Gastroesophageal sphincter (tissue), 3 donors: ENCODE measurements around the gene NADK.

Experiments used
- CTCF ChIP-seq, 4 experiments: fragments of 200-600 bp in 2 of 4; fragments of 450-650 bp in 2 of 4; sonication (generic) in 1 of 4; IDR thresholded peaks; one replicate each; pipeline ENCODE4 v1.5.1; 2017 to 2019; ENCODE audit warnings: antibody characterized with exemption in 4 of 4, mild to moderate bottlenecking in 2 of 4, moderate library complexity in 2 of 4
- EP300 ChIP-seq: sonication (generic); formaldehyde crosslinking; IDR thresholded peaks from one replicate; pipeline ENCODE4 v1.6.1; 2017; ENCODE audit warnings: antibody characterized with exemption, mild to moderate bottlenecking
- POLR2A ChIP-seq, 2 donors: fragments of 450-650 bp; IDR thresholded peaks; one replicate each; pipeline ENCODE4 v1.6.1; 2017; ENCODE audit warnings: antibody characterized with exemption in 2 of 2, mild to moderate bottlenecking in 2 of 2, moderate library complexity in 1 of 2
- POLR2AphosphoS5 ChIP-seq: sonication (generic); formaldehyde crosslinking; IDR thresholded peaks from one replicate; pipeline ENCODE4 v1.6.1; 2017; ENCODE audit warnings: antibody characterized with exemption

DNA sequence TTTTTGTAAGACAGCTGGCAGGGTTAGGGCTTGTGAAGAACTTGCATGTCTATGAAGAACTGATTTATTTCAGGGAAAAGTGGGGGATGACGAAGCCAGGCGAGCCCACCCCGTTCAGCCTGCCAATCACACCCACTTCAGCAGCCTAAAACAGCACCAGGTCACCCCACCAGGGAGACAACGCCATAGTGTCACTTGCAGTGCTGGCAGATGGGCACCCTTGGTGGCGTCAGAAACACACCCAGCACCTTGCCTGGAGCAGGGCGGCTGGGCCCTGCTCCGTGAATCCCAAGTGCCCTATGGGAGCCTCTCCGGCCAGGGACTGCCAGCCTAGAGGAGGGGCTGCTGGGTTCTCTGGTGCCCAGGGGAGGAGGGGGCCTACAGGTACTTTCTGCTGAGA lies 5.0 kb upstream of the NADK start:
- no peak for TF ChIP-seq POLR2A (IDR thresholded peaks at IDR 0.05)
- TF ChIP-seq CTCF (IDR thresholded peaks at IDR 0.05), result no peak
- TF ChIP-seq POLR2AphosphoS5, result no peak
- no peak for TF ChIP-seq EP300
